ENCODE measurements around the gene PLCB3. TPM values are rescaled to one million over a fixed set of nuclear protein-coding genes. Genes with fewer than 3 reads are reported as not detected.

PLCB3 gene
- total and polyA plus RNA-seq, 2 of the 13 experiments (the other 11 are each of a cell fraction or from before 2014, with no cell fraction given): 7.5 to 13.8 TPM

- TF ChIP-seq KLF6 (CRISPR knock-in tag; IDR thresholded peaks at IDR 0.05): 0 out of 2 replicates have a peak, but pooled peaks have one; percentile 36
- peak; percentile 27; the same call in 1 of the 2 replicates for TF ChIP-seq HCFC1 (IDR thresholded peaks at IDR 0.05; ENCODE audit: low read depth, low read length)
- TF ChIP-seq POLR2A (IDR thresholded peaks at IDR 0.05; ENCODE audit: insufficient read depth in 1 of 2, low read depth in 2 of 2, low read length in 2 of 2): peak; percentile 12 to 44; a peak in 3 of 4 replicates
- TF ChIP-seq, protein P1, sequence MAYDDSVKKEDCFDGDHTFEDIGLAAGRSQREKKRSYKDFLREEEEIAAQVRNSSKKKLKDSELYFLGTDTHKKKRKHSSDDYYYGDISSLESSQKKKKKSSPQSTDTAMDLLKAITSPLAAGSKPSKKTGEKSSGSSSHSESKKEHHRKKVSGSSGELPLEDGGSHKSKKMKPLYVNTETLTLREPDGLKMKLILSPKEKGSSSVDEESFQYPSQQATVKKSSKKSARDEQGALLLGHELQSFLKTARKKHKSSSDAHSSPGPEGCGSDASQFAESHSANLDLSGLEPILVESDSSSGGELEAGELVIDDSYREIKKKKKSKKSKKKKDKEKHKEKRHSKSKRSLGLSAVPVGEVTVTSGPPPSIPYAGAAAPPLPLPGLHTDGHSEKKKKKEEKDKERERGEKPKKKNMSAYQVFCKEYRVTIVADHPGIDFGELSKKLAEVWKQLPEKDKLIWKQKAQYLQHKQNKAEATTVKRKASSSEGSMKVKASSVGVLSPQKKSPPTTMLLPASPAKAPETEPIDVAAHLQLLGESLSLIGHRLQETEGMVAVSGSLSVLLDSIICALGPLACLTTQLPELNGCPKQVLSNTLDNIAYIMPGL (CRISPR knock-in tag; IDR thresholded peaks at IDR 0.05; ENCODE audit: borderline replicate concordance in 1 of 2, low read depth in 1 of 2): peak; percentile 15 to 41; a peak in 2 of 4 replicates
- TF ChIP-seq SIN3A (IDR thresholded peaks at IDR 0.05; ENCODE audit: borderline replicate concordance, low read depth, low read length): peak; percentile 53; the same call in 1 of the 2 replicates
- no peak for TF ChIP-seq GFI1 (CRISPR knock-in tag; IDR thresholded peaks at IDR 0.05; ENCODE audit: borderline replicate concordance)
- peak; percentile 81 for TF ChIP-seq ELF1 (CRISPR knock-in tag; IDR thresholded peaks at IDR 0.05)
- TF ChIP-seq TBL1XR1 (IDR thresholded peaks at IDR 0.05; ENCODE audit: borderline replicate concordance, low read length, partially characterized antibody): peak; percentile 70
- TF ChIP-seq ZNF3 (CRISPR knock-in tag; IDR thresholded peaks at IDR 0.05): no peak
- TF ChIP-seq ZNF414 (CRISPR knock-in tag; IDR thresholded peaks at IDR 0.05): peak; percentile 37; the same call in 1 of the 2 replicates
- TF ChIP-seq AKAP8 (CRISPR knock-in tag; IDR thresholded peaks at IDR 0.05): 0 out of 2 replicates have a peak, but pooled peaks have one; percentile 66
- TF ChIP-seq BHLHE40 (IDR thresholded peaks at IDR 0.05; ENCODE audit: low read length): no peak
- TF ChIP-seq ZEB1 (IDR thresholded peaks at IDR 0.05; ENCODE audit: insufficient replicate concordance, low read depth): peak; percentile 20
- peak; percentile 88 for TF ChIP-seq HNRNPUL1 (IDR thresholded peaks at IDR 0.05; ENCODE audit: low read depth, low read length)
- TF ChIP-seq GABPB1 (CRISPR knock-in tag; IDR thresholded peaks at IDR 0.05): peak; percentile 78
- TF ChIP-seq MAX (IDR thresholded peaks at IDR 0.05): peak; percentile 8; the same call in 1 of the 2 replicates
- peak; percentile 100 for TF ChIP-seq HNRNPH1 (optimal IDR thresholded peaks at IDR 0.05; ENCODE audit: low read depth, low read length)
- 0 out of 2 replicates have a peak, but pooled peaks have one; percentile 2 for TF ChIP-seq ZBTB43 (CRISPR knock-in tag; conservative IDR thresholded peaks at IDR 0.05)
- TF ChIP-seq PHF8 (CRISPR knock-in tag; IDR thresholded peaks at IDR 0.05): peak; percentile 60
- TF ChIP-seq, protein P2, sequence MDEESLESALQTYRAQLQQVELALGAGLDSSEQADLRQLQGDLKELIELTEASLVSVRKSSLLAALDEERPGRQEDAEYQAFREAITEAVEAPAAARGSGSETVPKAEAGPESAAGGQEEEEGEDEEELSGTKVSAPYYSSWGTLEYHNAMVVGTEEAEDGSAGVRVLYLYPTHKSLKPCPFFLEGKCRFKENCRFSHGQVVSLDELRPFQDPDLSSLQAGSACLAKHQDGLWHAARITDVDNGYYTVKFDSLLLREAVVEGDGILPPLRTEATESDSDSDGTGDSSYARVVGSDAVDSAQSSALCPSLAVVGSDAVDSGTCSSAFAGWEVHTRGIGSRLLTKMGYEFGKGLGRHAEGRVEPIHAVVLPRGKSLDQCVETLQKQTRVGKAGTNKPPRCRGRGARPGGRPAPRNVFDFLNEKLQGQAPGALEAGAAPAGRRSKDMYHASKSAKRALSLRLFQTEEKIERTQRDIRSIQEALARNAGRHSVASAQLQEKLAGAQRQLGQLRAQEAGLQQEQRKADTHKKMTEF (CRISPR knock-in tag; IDR thresholded peaks at IDR 0.05): peak; percentile 38; the same call in 1 of the 2 replicates
- TF ChIP-seq POLR2G (IDR thresholded peaks at IDR 0.05; ENCODE audit: low read depth, low read length): peak; percentile 58
- TF ChIP-seq NCOA2 (CRISPR knock-in tag; IDR thresholded peaks at IDR 0.05): no peak
- TF ChIP-seq EED (CRISPR knock-in tag; IDR thresholded peaks at IDR 0.05): 0 out of 2 replicates have a peak, but pooled peaks have one; percentile 49
- peak; percentile 21; the same call in 1 of the 2 replicates for TF ChIP-seq ZNF790 (CRISPR knock-in tag; IDR thresholded peaks at IDR 0.05; ENCODE audit: borderline replicate concordance)
Measured at GRCh38 chr11:64284962-64285884, 33.9 kb downstream of the PLCB3 start, which contains the start of gene GPR137 (continued).
